CD14-positive monocyte (primary cell): ENCODE measurements around the gene IL10RB. TPM values are rescaled to one million over a fixed set of nuclear protein-coding genes. Genes with fewer than 3 reads are reported as not detected.
A peak's percentile ranks its signal among the peaks of the same experiment; 100 is the strongest.

Experiments
- DNase-seq, 3 donors: peaks; one replicate each; pipeline ENCODE4 v3.0.0-alpha.2; 2011 to 2022
- H2AFZ ChIP-seq: 2 replicates; pipeline ENCODE4 v1.6.0; 2012; ENCODE audit warnings: mild to moderate bottlenecking, low read depth, low read length, inconsistent platforms; ENCODE audit not compliant: insufficient read depth, poor library complexity, severe bottlenecking
- H3K27ac ChIP-seq, 2 donors: 1 replicate in 1 of 2; 2 replicates in 1 of 2; pipeline ENCODE4 v1.5.1; 2012 to 2013; ENCODE audit warnings: low read length in 2 of 2, control low read depth in 1 of 2, inconsistent platforms in 1 of 2, low read depth in 1 of 2, mild to moderate bottlenecking in 1 of 2
- H3K27me3 ChIP-seq, 2 donors: one replicate each; pipeline versions ENCODE4 v1.6.0 to v1.6.1; 2011 to 2013; ENCODE audit warnings: low read length in 2 of 2; ENCODE audit not compliant: control insufficient read depth in 2 of 2, insufficient read depth in 2 of 2
- H3K36me3 ChIP-seq, 2 donors: replicated peaks in 1 of 2; 1 replicate in 1 of 2; 2 replicates in 1 of 2; pipeline versions ENCODE4 v1.5.1 to v1.6.1; 2012 to 2013; ENCODE audit warnings: low read length in 2 of 2, control low read depth in 1 of 2, inconsistent platforms in 1 of 2, mild to moderate bottlenecking in 1 of 2; ENCODE audit not compliant: insufficient read depth in 2 of 2, control insufficient read depth in 1 of 2
- H3K4me1 ChIP-seq, 2 donors: 1 replicate in 1 of 2; 2 replicates in 1 of 2; pipeline versions ENCODE4 v1.5.1 to v1.6.1; 2012 to 2013; ENCODE audit warnings: low read length in 2 of 2, control low read depth in 1 of 2, inconsistent platforms in 1 of 2, mild to moderate bottlenecking in 1 of 2, moderate library complexity in 1 of 2; ENCODE audit not compliant: insufficient read depth in 2 of 2, control insufficient read depth in 1 of 2
- H3K4me2 ChIP-seq: replicated peaks from 2 replicates; pipeline ENCODE3; 2012; ENCODE audit warnings: low read length, moderate library complexity, mild to moderate bottlenecking; ENCODE audit not compliant: poor library complexity, severe bottlenecking; ENCODE audit errors: extremely low read depth
- H3K4me3 ChIP-seq, 3 experiments: fragments of 200-600 bp in 1 of 3; sonication (generic) in 1 of 3; replicated peaks in 1 of 3; 1 replicate in 2 of 3; 2 replicates in 1 of 3; pipeline ENCODE4 v1.5.1; 2011 to 2013; ENCODE audit warnings: low read length in 3 of 3, mild to moderate bottlenecking in 3 of 3, control low read depth in 2 of 3, low read depth in 2 of 3, inconsistent platforms in 1 of 3, moderate library complexity in 1 of 3
- H3K79me2 ChIP-seq: 2 replicates; pipeline ENCODE4 v1.6.0; 2012; ENCODE audit warnings: mild to moderate bottlenecking, control low read depth, inconsistent platforms, low read length, moderate library complexity; ENCODE audit not compliant: insufficient read depth
- H3K9ac ChIP-seq: 2 replicates; pipeline ENCODE4 v1.6.0; 2017; ENCODE audit warnings: low read length, mild to moderate bottlenecking; ENCODE audit not compliant: insufficient read depth, poor library complexity, severe bottlenecking
- H3K9me3 ChIP-seq, 2 donors: replicated peaks in 1 of 2; 1 replicate in 1 of 2; 2 replicates in 1 of 2; pipeline versions ENCODE4 v1.5.1 to v1.6.1; 2012 to 2013; ENCODE audit warnings: low read length in 2 of 2, control low read depth in 1 of 2; ENCODE audit not compliant: control insufficient read depth in 1 of 2, insufficient read depth in 1 of 2
- H4K20me1 ChIP-seq: 2 replicates; pipeline ENCODE4 v1.6.0; 2012; ENCODE audit warnings: mild to moderate bottlenecking, low read length, control low read depth, moderate library complexity; ENCODE audit not compliant: insufficient read depth
- H3K27ac Mint-ChIP-seq, 7 donors: one replicate each; pipeline ENCODE4 v1.8.0; 2020; ENCODE audit warnings: mild to moderate bottlenecking in 7 of 7, mixed read lengths in 7 of 7, moderate library complexity in 6 of 7, inconsistent platforms in 2 of 7
- H3K27me3 Mint-ChIP-seq, 3 donors: one replicate each; pipeline ENCODE4 v1.8.0; 2021 to 2022; ENCODE audit warnings: low read depth in 3 of 3, mild to moderate bottlenecking in 3 of 3, mixed read lengths in 3 of 3, moderate library complexity in 3 of 3, inconsistent platforms in 1 of 3
- H3K36me3 Mint-ChIP-seq, 2 donors: one replicate each; pipeline ENCODE4 v1.8.0; 2020; ENCODE audit warnings: mixed read lengths in 2 of 2, inconsistent platforms in 1 of 2, mild to moderate bottlenecking in 1 of 2
- H3K4me1 Mint-ChIP-seq: one replicate; pipeline ENCODE4 v1.8.0; 2020; ENCODE audit warnings: mild to moderate bottlenecking, mixed read lengths
- H3K4me3 Mint-ChIP-seq, 2 donors: one replicate each; pipeline ENCODE4 v1.8.0; 2020; ENCODE audit warnings: mild to moderate bottlenecking in 2 of 2, mixed read lengths in 2 of 2, moderate library complexity in 1 of 2
- H3K9me3 Mint-ChIP-seq, 7 donors: one replicate each; pipeline ENCODE4 v1.8.0; 2020 to 2022; ENCODE audit warnings: mixed read lengths in 7 of 7, mild to moderate bottlenecking in 6 of 7, moderate library complexity in 6 of 7, inconsistent platforms in 2 of 7
- CTCF ChIP-seq: fragments of 200-600 bp; IDR thresholded peaks from one replicate; pipeline ENCODE4 v1.8.0; 2022; ENCODE audit warnings: antibody characterized with exemption, mild to moderate bottlenecking
- WGBS: methylation state at CpG from one replicate; pipeline ENCODE4 v1.1.5; 2013; ENCODE audit warnings: missing lambda C conversion rate; ENCODE audit not compliant: insufficient coverage; 5-methylcytosine and 5-hydroxymethylcytosine counted together
- intact Hi-C, 2 donors: fragments of 100-400 bp; cut with micrococcal nuclease; formaldehyde crosslinking; loops; one replicate each; pipeline versions ENCODE4 v1.15.0 to v1.15.1; 2023
- polyA plus RNA-seq, 3 donors: library from polyadenylated mRNA; depleted of rRNA in 1 of 3; unstranded in 2 of 3; stranded (reverse) in 1 of 3; fragments of 300-500 nt in 2 of 3; fragments of >200 nt in 1 of 3; fragmentation: Illumina TruSeq in 2 of 3; gene quantifications; 1 replicate in 2 of 3; 2 replicates in 1 of 3; pipeline ENCODE4 v1.2.3, GENCODE V29; 2012 to 2021

Gene IL10RB
- polyA plus RNA-seq, 3 donors: 79.0 to 225 (median 212) TPM

- no peaks in the 10 kb centered on the region for H3K9me3 ChIP-seq
- no peak overlapping the region for H3K4me3 ChIP-seq
- Mint-ChIP-seq H3K36me3 (peaks cover 81 to 98% of the 10 kb centered on the region in 2 donors), H3K4me1 (peaks cover 5% of the 10 kb centered on the region), H3K27ac (peak overlapping the region in 3 of 7 donors; percentile 41 to 69 (median 54)), H3K27me3 (peaks cover 0 to 1% (median 0%) of the 10 kb centered on the region in 3 donors), H3K9me3 (no peaks in the 10 kb centered on the region), H3K4me3 (no peak overlapping the region)
- 100% methylated on average over 3 of the region's 5 CpGs for WGBS
- H3K27me3 ChIP-seq: no peaks in the 10 kb centered on the region
- no peak overlapping the region for H2AFZ ChIP-seq
- peaks cover 30% of the 10 kb centered on the region for H4K20me1 ChIP-seq
- H3K4me2 ChIP-seq: no peak overlapping the region
- H3K27ac ChIP-seq: no peak overlapping the region
- H3K79me2 ChIP-seq: peaks cover 7% of the 10 kb centered on the region
- intact Hi-C loops: no loop called here
- no peak for TF ChIP-seq CTCF
- peaks cover 0 to 8% of the 10 kb centered on the region in 2 donors for H3K4me1 ChIP-seq
- no peak for DNase-seq
- H3K36me3 ChIP-seq: peaks cover 86 to 92% of the 10 kb centered on the region in 2 donors
- H3K9ac ChIP-seq: no peak overlapping the region
Observed at GRCh38 chr21:33292724-33293123, 26.6 kb downstream of the IL10RB start.

- no peak overlapping the region for H3K4me3 Mint-ChIP-seq
- Histone ChIP-seq H3K27ac (no peak overlapping the region), H3K4me3 (no peak overlapping the region), H3K27me3 (no peaks in the 10 kb centered on the region), H2AFZ (no peak overlapping the region), H3K9me3 (no peaks in the 10 kb centered on the region), H3K4me2 (no peak overlapping the region), H3K36me3 (peaks cover 84 to 91% of the 10 kb centered on the region in 2 donors), H3K79me2 (peaks cover 7% of the 10 kb centered on the region), H4K20me1 (peaks cover 30% of the 10 kb centered on the region), H3K9ac (no peak overlapping the region), H3K4me1 (peaks cover 4 to 12% of the 10 kb centered on the region in 2 donors)
- H3K27ac Mint-ChIP-seq: peak overlapping the region in 2 of 7 donors; percentile 26 to 49
- TF ChIP-seq CTCF: no peak
- no peak for DNase-seq
- 98% methylated on average over 7 of the region's 7 CpGs for WGBS
- H3K27me3 Mint-ChIP-seq: peaks cover 0 to 2% (median 0%) of the 10 kb centered on the region in 3 donors
- intact Hi-C loops: no loop called here
- peaks cover 80 to 98% of the 10 kb centered on the region in 2 donors for H3K36me3 Mint-ChIP-seq
- no peaks in the 10 kb centered on the region for H3K9me3 Mint-ChIP-seq
- peaks cover 9% of the 10 kb centered on the region for H3K4me1 Mint-ChIP-seq
Observed at GRCh38 chr21:33293136-33293535, 27.0 kb downstream of the IL10RB start.
